NCI-H2107 treated with DMSO at 0.1 percent for 48 hours (cell line): Measurements from ENCODE around the gene COQ2.

Experiments
- DNase-seq: peaks from one replicate; lab custom pipeline; 2025; ENCODE audit not compliant: unreplicated experiment; lab: John Stamatoyannopoulos, UW

The COQ2 gene

GRCh38 chr4:83219344-83220331 is 65.0 kb downstream of the COQ2 start:
- DNase-seq, result peak; percentile 45

GRCh38 chr4:83217721-83218522 is 66.7 kb downstream of the COQ2 start:
- peak; percentile 36 for DNase-seq

- no peak for DNase-seq
Measured at GRCh38 chr4:83216959-83217683, 67.5 kb downstream of the COQ2 start.

- no peak for DNase-seq
Measured at GRCh38 chr4:83214079-83214478, 70.5 kb downstream of the COQ2 start.
